LNCAP (cell line): ENCODE results near the gene INPP5A.

ENCODE experiments used
- CTCF ChIP-seq: fragments of 450-650 bp; IDR thresholded peaks from 2 replicates; pipeline ENCODE4 v1.5.1; 2017; ENCODE audit warnings: mild to moderate bottlenecking

The INPP5A gene

GRCh38 chr10:132710746-132711612 is 173.4 kb downstream of the INPP5A start:
- TF ChIP-seq CTCF, result no peak

DNA sequence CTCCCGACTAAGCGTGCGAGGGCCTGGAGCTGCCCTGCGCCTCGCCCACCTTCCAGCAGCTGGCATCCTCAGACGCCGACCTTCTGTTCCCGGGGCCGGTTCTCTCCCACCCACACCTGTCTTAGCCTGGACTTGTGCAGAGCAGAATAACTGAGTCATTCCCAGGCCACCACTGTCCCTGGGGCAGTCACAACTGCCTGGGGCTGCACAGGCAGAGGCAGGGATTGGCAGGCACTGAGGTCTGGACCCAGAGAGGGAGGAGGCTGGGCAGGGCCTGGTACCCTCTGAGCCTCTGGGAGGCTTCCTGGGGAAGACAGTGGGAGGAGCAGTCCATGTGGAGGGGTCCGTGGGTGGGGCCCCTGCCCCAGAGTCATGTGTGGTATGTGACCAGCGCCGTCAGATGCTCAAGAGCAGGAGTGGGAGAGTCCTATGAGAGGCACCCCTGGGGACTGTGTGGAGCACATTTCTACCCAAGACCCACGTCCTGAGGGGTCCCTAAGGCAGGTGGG is 174.1 kb downstream of the INPP5A start:
- no peak for TF ChIP-seq CTCF

GRCh38 chr10:132712291-132712690 is 174.7 kb downstream of the INPP5A start:
- TF ChIP-seq CTCF, result no peak

DNA sequence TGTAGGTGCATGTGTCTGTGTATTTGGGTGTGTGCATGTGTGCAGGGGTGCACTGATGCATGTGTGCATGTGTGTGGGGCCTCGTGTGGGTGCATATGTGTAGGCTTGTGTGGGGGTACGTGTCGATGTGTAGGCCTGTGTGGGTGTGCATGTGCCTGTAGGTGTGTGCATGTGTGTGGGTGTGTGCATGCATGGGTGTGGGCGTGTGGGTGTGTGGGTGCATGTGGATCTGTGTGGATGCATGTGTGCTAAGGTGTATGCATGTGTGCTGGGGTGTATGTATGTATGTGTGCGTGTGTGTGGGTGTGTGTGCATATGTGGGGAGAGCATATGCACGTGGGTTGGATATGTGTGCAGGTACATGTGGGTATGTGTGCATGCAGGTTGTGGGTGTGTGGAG is 175.2 kb downstream of the INPP5A start:
- no peak for TF ChIP-seq CTCF

DNA sequence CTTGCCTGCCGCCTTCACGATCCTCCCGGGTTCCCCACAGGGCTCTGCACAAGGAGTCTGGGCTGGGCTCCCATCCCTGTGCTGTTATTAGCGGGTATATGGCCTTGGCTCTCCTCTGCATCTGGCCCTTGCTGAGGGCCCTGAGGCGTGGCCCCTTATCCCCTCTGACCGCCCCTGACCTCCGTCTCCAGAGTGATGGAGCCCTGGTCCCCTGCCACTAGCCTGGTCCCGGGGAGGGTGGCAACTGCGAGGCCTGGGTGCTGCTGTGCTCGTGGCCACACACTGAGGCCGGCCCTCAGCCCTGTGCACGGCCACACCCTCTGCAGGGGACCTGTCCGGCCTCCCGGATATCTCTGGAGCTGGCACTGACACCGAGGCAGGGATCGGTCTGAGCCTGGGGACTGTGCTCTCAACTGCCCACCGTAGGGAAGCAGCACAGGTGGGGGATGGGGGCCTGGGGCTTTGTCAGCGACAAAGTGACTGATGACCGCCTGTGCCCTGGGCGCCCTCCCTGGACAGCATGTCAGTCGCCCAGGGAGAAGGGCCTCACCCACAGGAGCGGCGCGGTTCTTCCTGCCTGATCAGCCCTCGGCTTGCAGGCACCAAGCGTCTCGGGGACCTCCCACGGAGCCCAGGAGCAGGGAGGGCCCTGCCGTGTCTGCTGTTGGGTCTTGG is 176.0 kb downstream of the INPP5A start:
- no peak for TF ChIP-seq CTCF

DNA sequence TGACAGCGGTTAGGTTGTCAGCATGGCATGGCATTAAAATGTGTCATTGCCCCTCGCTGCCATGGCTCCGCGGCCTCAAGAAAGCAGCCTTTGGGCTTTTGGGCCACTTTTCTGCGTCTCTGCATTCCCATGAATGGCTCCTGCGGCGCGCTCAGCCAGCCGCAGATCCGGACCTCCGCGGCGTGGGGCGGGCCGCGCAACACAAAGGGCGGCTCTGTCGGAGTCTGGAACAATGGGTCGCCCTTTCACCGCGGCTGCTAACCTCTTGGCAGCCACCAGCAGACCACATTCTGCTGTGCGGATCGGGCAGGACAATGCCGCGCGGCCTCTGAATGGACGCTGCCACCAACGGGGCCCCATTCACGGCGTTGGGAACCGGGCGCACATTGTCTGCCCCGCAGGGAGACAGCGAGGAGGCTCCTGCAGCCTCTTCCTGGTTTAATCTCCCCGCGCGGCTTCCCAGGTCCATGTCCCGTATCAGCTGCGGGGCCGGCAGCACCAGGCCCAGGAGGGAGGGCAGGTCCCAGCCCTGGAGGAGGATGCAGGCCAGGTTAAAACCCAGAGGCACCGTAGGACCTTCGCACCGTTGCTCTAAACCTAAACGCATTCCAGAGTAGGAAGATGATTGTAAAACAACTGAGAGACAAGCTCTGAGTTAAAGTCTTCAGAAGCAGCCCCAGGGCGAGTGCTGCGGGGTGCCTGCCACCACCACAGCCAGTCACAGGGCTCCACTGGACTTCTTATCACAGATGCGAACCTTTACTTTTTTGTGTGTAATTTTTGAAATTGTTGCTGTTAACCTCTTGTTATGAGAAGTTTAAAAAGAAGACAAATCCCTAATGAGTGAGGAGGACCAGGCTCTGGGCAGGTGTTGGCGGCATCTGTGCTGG is 176.8 kb downstream of the INPP5A start:
- TF ChIP-seq CTCF, result no peak
